ENCODE measurements around the gene PALS1.

- no peak for TF ChIP-seq CTCF (IDR thresholded peaks at IDR 0.05)
- TF ChIP-seq EZH2 (IDR thresholded peaks at IDR 0.05; ENCODE audit: borderline replicate concordance, insufficient read depth, low read depth, low read length, poor library complexity, severe bottlenecking), result no peak
Measured at GRCh38 chr14:67251573-67252226, 10.5 kb downstream of the PALS1 start.
